Occipital lobe (tissue), 2 donors: Measurements from ENCODE around the gene JADE1. TPM values are rescaled to one million over a fixed set of nuclear protein-coding genes. Genes with fewer than 3 reads are reported as not detected.

ENCODE experiments used
- DNase-seq: peaks from one replicate; lab custom pipeline; 2025; lab: John Stamatoyannopoulos, UW
- total RNA-seq: library from RNA; depleted of rRNA; stranded (reverse); fragments of >200 nt; gene quantifications from one replicate; pipeline ENCODE4 v1.2.3, GENCODE V29; 2014

The JADE1 gene
- total RNA-seq, 1 donor from 2014 or later: 44.3 TPM

GRCh38 chr4:128869776-128870509 lies 60.4 kb downstream of the JADE1 start:
- no peak for DNase-seq

GRCh38 chr4:128871948-128872347 lies 62.4 kb downstream of the JADE1 start:
- no peak for DNase-seq

GRCh38 chr4:128876200-128876599 lies 66.7 kb downstream of the JADE1 start:
- DNase-seq: no peak

GRCh38 chr4:128877934-128878333 lies 68.4 kb downstream of the JADE1 start:
- no peak for DNase-seq

GRCh38 chr4:128879283-128879682 lies 69.8 kb downstream of the JADE1 start:
- no peak for DNase-seq

GRCh38 chr4:128879971-128880370 lies 70.5 kb downstream of the JADE1 start:
- no peak for DNase-seq

GRCh38 chr4:128880662-128881061 lies 71.2 kb downstream of the JADE1 start:
- DNase-seq: no peak

- DNase-seq: no peak
Observed at GRCh38 chr4:128904821-128905220, 95.3 kb downstream of the JADE1 start.

GRCh38 chr4:128906581-128906980 lies 97.1 kb downstream of the JADE1 start:
- no peak for DNase-seq

- DNase-seq: no peak
Observed at GRCh38 chr4:128907981-128908380, 98.5 kb downstream of the JADE1 start.

GRCh38 chr4:128908735-128909134 lies 99.2 kb downstream of the JADE1 start:
- DNase-seq: no peak

- DNase-seq: no peak
Observed at GRCh38 chr4:128913228-128913627, 103.7 kb downstream of the JADE1 start.

- DNase-seq: no peak
Observed at GRCh38 chr4:128915544-128915943, 106.0 kb downstream of the JADE1 start.

- no peak for DNase-seq
Observed at GRCh38 chr4:128916832-128917231, 107.3 kb downstream of the JADE1 start.

GRCh38 chr4:128917781-128918180 lies 108.3 kb downstream of the JADE1 start:
- no peak for DNase-seq

GRCh38 chr4:128921954-128922353 lies 112.5 kb downstream of the JADE1 start:
- no peak for DNase-seq
